ENCODE measurements around the gene STRA6. TPM values are rescaled to one million over a fixed set of nuclear protein-coding genes. Genes with fewer than 3 reads are reported as not detected.

Gene STRA6
- polyA plus RNA-seq, 1 of the 3 experiments (the other 2 are of a cell fraction), result 27.9 TPM

DNA sequence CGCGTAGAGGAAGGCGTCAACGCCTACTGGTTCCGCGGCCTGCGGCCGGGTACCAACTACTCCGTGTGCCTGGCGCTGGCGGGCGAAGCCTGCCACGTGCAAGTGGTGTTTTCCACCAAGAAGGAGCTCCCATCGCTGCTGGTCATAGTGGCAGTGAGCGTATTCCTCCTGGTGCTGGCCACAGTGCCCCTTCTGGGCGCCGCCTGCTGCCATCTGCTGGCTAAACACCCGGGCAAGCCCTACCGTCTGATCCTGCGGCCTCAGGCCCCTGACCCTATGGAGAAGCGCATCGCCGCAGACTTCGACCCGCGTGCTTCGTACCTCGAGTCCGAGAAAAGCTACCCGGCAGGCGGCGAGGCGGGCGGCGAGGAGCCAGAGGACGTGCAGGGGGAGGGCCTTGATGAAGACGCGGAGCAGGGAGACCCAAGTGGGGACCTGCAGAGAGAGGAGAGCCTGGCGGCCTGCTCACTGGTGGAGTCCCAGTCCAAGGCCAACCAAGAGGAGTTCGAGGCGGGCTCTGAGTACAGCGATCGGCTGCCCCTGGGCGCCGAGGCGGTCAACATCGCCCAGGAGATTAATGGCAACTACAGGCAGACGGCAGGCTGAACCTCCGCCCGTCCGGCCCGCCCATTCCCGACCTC lies 68.1 kb downstream of the STRA6 start:
- peaks cover 7% of the 10 kb centered on the region for H3F3A ChIP-seq (replicated peaks; ENCODE audit: insufficient read depth)
- no peak for DNase-seq
- 99% methylated on average over 29 of the region's 53 CpGs for WGBS (ENCODE audit: low lambda C conversion rate)
- H4K20me1 ChIP-seq (ENCODE audit: insufficient read depth), result no peaks in the 10 kb centered on the region
- TF ChIP-seq, protein P1, sequence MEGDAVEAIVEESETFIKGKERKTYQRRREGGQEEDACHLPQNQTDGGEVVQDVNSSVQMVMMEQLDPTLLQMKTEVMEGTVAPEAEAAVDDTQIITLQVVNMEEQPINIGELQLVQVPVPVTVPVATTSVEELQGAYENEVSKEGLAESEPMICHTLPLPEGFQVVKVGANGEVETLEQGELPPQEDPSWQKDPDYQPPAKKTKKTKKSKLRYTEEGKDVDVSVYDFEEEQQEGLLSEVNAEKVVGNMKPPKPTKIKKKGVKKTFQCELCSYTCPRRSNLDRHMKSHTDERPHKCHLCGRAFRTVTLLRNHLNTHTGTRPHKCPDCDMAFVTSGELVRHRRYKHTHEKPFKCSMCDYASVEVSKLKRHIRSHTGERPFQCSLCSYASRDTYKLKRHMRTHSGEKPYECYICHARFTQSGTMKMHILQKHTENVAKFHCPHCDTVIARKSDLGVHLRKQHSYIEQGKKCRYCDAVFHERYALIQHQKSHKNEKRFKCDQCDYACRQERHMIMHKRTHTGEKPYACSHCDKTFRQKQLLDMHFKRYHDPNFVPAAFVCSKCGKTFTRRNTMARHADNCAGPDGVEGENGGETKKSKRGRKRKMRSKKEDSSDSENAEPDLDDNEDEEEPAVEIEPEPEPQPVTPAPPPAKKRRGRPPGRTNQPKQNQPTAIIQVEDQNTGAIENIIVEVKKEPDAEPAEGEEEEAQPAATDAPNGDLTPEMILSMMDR (IDR thresholded peaks at IDR 0.05), result peak; percentile 32
- TF ChIP-seq, protein P2, sequence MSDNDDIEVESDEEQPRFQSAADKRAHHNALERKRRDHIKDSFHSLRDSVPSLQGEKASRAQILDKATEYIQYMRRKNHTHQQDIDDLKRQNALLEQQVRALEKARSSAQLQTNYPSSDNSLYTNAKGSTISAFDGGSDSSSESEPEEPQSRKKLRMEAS (IDR thresholded peaks at IDR 0.05; ENCODE audit: low read depth), result no peak
- no peak for TF ChIP-seq EZH2phosphoT487 (IDR thresholded peaks at IDR 0.05; ENCODE audit: borderline replicate concordance, low read depth)
- TF ChIP-seq MEF2A (IDR thresholded peaks at IDR 0.05; ENCODE audit: borderline replicate concordance, low read depth), result no peak
- no peak for TF ChIP-seq NFIC (IDR thresholded peaks at IDR 0.05; ENCODE audit: borderline replicate concordance)
- POLR2A ChIA-PET, result no interaction called here
- no peak overlapping the region for H3K9ac ChIP-seq
- H3K9me2 ChIP-seq, result no peaks in the 10 kb centered on the region
- H3K79me2 ChIP-seq (ENCODE audit: insufficient read depth), result no peaks in the 10 kb centered on the region
- H3K9me3 ChIP-seq, result no peaks in the 10 kb centered on the region
- no peak overlapping the region for H2AFZ ChIP-seq (ENCODE audit: low read depth)
- H3K4me2 ChIP-seq, result no peak overlapping the region
- peaks cover 16% of the 10 kb centered on the region for H3K27me3 ChIP-seq (ENCODE audit: insufficient read depth)
- H3K4me1 ChIP-seq (ENCODE audit: control insufficient read depth in 1 of 2, insufficient read depth in 2 of 2, low read depth in 1 of 2, low read length in 1 of 2), result peaks cover 12 to 37% of the 10 kb centered on the region in 2 experiments; a peak in 3 of 4 replicates
- H3K4me3 ChIP-seq (ENCODE audit: low read depth in 2 of 2, low read length in 1 of 2), result no peak overlapping the region
- CTCF ChIA-PET, result interaction anchor here (0.6 to 3.0 kb wide), 9 partner anchors 35 to 174 kb away, joined by 3 to 9 read pairs (median 4); no protein-coding TSS in a partner anchor
- no peaks in the 10 kb centered on the region for H3K36me3 ChIP-seq (replicated peaks in 1 of 2; ENCODE audit: control insufficient read depth in 1 of 2, insufficient read depth in 2 of 2, low read length in 1 of 2)
- H3K27ac ChIP-seq (ENCODE audit: low read depth in 2 of 2, low read length in 1 of 2), result no peak overlapping the region; a peak in 1 of 4 replicates

DNA sequence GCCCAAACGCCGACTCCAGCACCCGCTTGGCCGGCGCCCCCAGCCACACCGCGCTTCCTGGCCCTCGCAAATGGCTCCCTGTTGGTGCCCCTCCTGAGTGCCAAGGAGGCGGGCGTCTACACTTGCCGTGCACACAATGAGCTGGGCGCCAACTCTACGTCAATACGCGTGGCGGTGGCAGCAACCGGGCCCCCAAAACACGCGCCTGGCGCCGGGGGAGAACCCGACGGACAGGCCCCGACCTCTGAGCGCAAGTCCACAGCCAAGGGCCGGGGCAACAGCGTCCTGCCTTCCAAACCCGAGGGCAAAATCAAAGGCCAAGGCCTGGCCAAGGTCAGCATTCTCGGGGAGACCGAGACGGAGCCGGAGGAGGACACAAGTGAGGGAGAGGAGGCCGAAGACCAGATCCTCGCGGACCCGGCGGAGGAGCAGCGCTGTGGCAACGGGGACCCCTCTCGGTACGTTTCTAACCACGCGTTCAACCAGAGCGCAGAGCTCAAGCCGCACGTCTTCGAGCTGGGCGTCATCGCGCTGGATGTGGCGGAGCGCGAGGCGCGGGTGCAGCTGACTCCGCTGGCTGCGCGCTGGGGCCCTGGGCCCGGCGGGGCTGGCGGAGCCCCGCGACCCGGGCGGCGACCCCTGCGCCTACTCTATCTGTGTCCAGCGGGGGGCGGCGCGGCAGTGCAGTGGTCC lies 68.7 kb downstream of the STRA6 start:
- Histone ChIP-seq H4K20me1 (ENCODE audit: insufficient read depth) (no peaks in the 10 kb centered on the region), H2AFZ (ENCODE audit: low read depth) (no peak overlapping the region), H3K27ac (ENCODE audit: low read depth in 2 of 2, low read length in 1 of 2) (no peak overlapping the region), H3K4me2 (no peak overlapping the region), H3F3A (replicated peaks; ENCODE audit: insufficient read depth) (peaks cover 7% of the 10 kb centered on the region), H3K9me3 (no peaks in the 10 kb centered on the region), H3K4me3 (ENCODE audit: low read depth in 2 of 2, low read length in 1 of 2) (no peak overlapping the region; a peak in 1 of 4 replicates), H3K79me2 (ENCODE audit: insufficient read depth) (no peaks in the 10 kb centered on the region), H3K4me1 (ENCODE audit: control insufficient read depth in 1 of 2, insufficient read depth in 2 of 2, low read depth in 1 of 2, low read length in 1 of 2) (peaks cover 10 to 38% of the 10 kb centered on the region in 2 experiments; a peak in 3 of 4 replicates), H3K9me2 (no peaks in the 10 kb centered on the region), H3K27me3 (ENCODE audit: insufficient read depth) (peaks cover 22% of the 10 kb centered on the region), H3K36me3 (replicated peaks in 1 of 2; ENCODE audit: control insufficient read depth in 1 of 2, insufficient read depth in 2 of 2, low read length in 1 of 2) (no peaks in the 10 kb centered on the region), H3K9ac (no peak overlapping the region)
- CTCF ChIA-PET, result interaction anchor here (0.6 to 3.0 kb wide), 10 partner anchors 36 to 175 kb away, joined by 3 to 9 read pairs (median 4); no protein-coding TSS in a partner anchor
- DNase-seq, result no peak
- 97% methylated on average over 45 of the region's 71 CpGs for WGBS (ENCODE audit: low lambda C conversion rate)
- POLR2A ChIA-PET, result no interaction called here
- TF ChIP-seq MEF2A (IDR thresholded peaks at IDR 0.05; ENCODE audit: borderline replicate concordance, low read depth) (no peak), NFIC (IDR thresholded peaks at IDR 0.05; ENCODE audit: borderline replicate concordance) (no peak), FOXJ3 (CRISPR knock-in tag; IDR thresholded peaks at IDR 0.05) (no peak), CHD2 (IDR thresholded peaks at IDR 0.05; ENCODE audit: low read length, partially characterized antibody) (no peak), RFX5 (IDR thresholded peaks at IDR 0.05; ENCODE audit: low read length) (no peak), NRF1 (IDR thresholded peaks at IDR 0.05; ENCODE audit: low read depth, low read length) (no peak), FOSL2 (IDR thresholded peaks at IDR 0.05; ENCODE audit: borderline replicate concordance, low read depth) (no peak), RXRA (IDR thresholded peaks at IDR 0.05; ENCODE audit: borderline replicate concordance, low read depth) (no peak), RCOR1 (IDR thresholded peaks at IDR 0.05; ENCODE audit: low read length) (no peak), RAD21 (IDR thresholded peaks at IDR 0.05; ENCODE audit: low read length) (no peak), GABPA (IDR thresholded peaks at IDR 0.05; ENCODE audit: low read depth) (no peak), TCF12 (IDR thresholded peaks at IDR 0.05) (no peak), FOXM1 (IDR thresholded peaks at IDR 0.05; ENCODE audit: low read depth) (no peak), SIN3A (IDR thresholded peaks at IDR 0.05; ENCODE audit: borderline replicate concordance, low read depth, low read length) (no peak), MXI1 (IDR thresholded peaks at IDR 0.05; ENCODE audit: low read depth, low read length) (no peak)
- TF ChIP-seq, protein P1 (IDR thresholded peaks at IDR 0.05), result no peak
- TF ChIP-seq, protein P2 (IDR thresholded peaks at IDR 0.05; ENCODE audit: low read depth), result no peak
- TF ChIP-seq, protein P3, sequence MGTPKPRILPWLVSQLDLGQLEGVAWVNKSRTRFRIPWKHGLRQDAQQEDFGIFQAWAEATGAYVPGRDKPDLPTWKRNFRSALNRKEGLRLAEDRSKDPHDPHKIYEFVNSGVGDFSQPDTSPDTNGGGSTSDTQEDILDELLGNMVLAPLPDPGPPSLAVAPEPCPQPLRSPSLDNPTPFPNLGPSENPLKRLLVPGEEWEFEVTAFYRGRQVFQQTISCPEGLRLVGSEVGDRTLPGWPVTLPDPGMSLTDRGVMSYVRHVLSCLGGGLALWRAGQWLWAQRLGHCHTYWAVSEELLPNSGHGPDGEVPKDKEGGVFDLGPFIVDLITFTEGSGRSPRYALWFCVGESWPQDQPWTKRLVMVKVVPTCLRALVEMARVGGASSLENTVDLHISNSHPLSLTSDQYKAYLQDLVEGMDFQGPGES (IDR thresholded peaks at IDR 0.05; ENCODE audit: low read depth, low read length), result no peak
